K562 (cell line): Measurements from ENCODE around the gene DSP. TPM values are rescaled to one million over a fixed set of nuclear protein-coding genes. Genes with fewer than 3 reads are reported as not detected.

Source experiments
- ATAC-seq: fragments of 200-7000 bp; cut with Tn5 transposase; 3 replicates; pipeline ENCODE4 v1.9.1; 2020; ENCODE audit warnings: moderate library complexity
- BruUV-seq: library from RNA; stranded (reverse); fragments of 400-500 nt; replicated peaks from 2 replicates; lab custom pipeline; 2021; lab: Mats Ljungman, UMichigan
- CTCF ChIA-PET: fragments of 300-600 bp; formaldehyde crosslinking; extraction: SDS; loops from one replicate; lab custom pipeline; 2021; ENCODE audit warnings: low intra/inter-chr PET ratio; lab: Yijun Ruan, JAX
- POLR2A ChIA-PET: fragments of 300-600, 350-650 bp; sonication (Branson Sonifier 250); formaldehyde crosslinking; extraction: SDS; loops from one replicate; lab custom pipeline; 2021; ENCODE audit warnings: antibody characterized with exemption, inconsistent platforms; lab: Yijun Ruan, JAX
- DNase-seq, 4 experiments: peaks; one replicate each; pipeline versions ENCODE4 v3.0.0 to v3.0.0-alpha.2; 2011 to 2018; ENCODE audit warnings: low spot score in 3 of 4, mixed read lengths in 3 of 4; ENCODE audit errors: extremely low read depth in 1 of 4
- FAIRE-seq: peaks from 2 replicates; lab custom pipeline; 2011; peaks lifted over from hg19 to GRCh38; lab: Jason Lieb, UNC
- H2AFZ ChIP-seq: 2 replicates; pipeline ENCODE4 v1.6.0; 2011; ENCODE audit warnings: low read depth, low read length, control low read depth, inconsistent platforms
- H3K27ac ChIP-seq: fragments of 200-600 bp; 3 replicates; pipeline ENCODE4 v1.8.0; 2011; ENCODE audit warnings: low read depth, mild to moderate bottlenecking, control low read depth, inconsistent platforms, low read length, moderate library complexity, mixed read lengths; ENCODE audit errors: extremely low read depth
- H3K27me3 ChIP-seq, 2 experiments: fragments of 300-600 bp in 1 of 2; 2 replicates in 1 of 2; 3 replicates in 1 of 2; pipeline versions ENCODE4 v1.6.0 to v1.8.0; 2011; ENCODE audit warnings: inconsistent platforms in 2 of 2, low read length in 2 of 2, mild to moderate bottlenecking in 1 of 2, mixed read lengths in 1 of 2, moderate library complexity in 1 of 2; ENCODE audit not compliant: control insufficient read depth in 2 of 2, insufficient read depth in 2 of 2
- H3K36me3 ChIP-seq: fragments of 300-600 bp; 3 replicates; pipeline ENCODE4 v1.8.0; 2011; ENCODE audit warnings: mild to moderate bottlenecking, low read length, inconsistent platforms; ENCODE audit not compliant: control insufficient read depth, insufficient read depth
- H3K4me1 ChIP-seq, 2 experiments: fragments of 200-600 bp in 1 of 2; replicated peaks in 1 of 2; 2 replicates in 1 of 2; 3 replicates in 1 of 2; pipeline versions ENCODE4 v1.5.1 to v1.8.0; 2011; ENCODE audit warnings: inconsistent platforms in 2 of 2, low read length in 2 of 2, mild to moderate bottlenecking in 1 of 2, mixed read lengths in 1 of 2, moderate library complexity in 1 of 2; ENCODE audit not compliant: control insufficient read depth in 2 of 2, insufficient read depth in 2 of 2
- H3K4me2 ChIP-seq: 2 replicates; pipeline ENCODE4 v1.6.1; 2011; ENCODE audit warnings: low read length, control low read depth, inconsistent platforms, mixed read lengths; ENCODE audit not compliant: insufficient read depth
- H3K4me3 ChIP-seq: fragments of 200-600 bp; sonication (generic), shearing (Covaris generic); 2 replicates; pipeline ENCODE4 v1.5.1; 2016; ENCODE audit warnings: control low read depth, inconsistent platforms
- H3K79me2 ChIP-seq: fragments of 200-600 bp; 3 replicates; pipeline ENCODE4 v1.8.0; 2011; ENCODE audit warnings: low read length, inconsistent platforms; ENCODE audit not compliant: control insufficient read depth, insufficient read depth
- H3K9ac ChIP-seq, 2 experiments: 2 replicates each; pipeline versions ENCODE4 v1.6.0 to v1.6.1; 2011; ENCODE audit warnings: low read depth in 2 of 2, low read length in 2 of 2, control low read depth in 1 of 2, inconsistent platforms in 1 of 2, mild to moderate bottlenecking in 1 of 2, mixed read lengths in 1 of 2; ENCODE audit not compliant: insufficient read depth in 1 of 2
- H3K9me1 ChIP-seq: one replicate; pipeline ENCODE4 v1.6.0; 2011; ENCODE audit warnings: inconsistent platforms, mild to moderate bottlenecking, low read length, moderate library complexity; ENCODE audit not compliant: control insufficient read depth, insufficient read depth
- H3K9me3 ChIP-seq: replicated peaks from 2 replicates; pipeline ENCODE4 v1.5.1; 2011; ENCODE audit warnings: low read depth, low read length, inconsistent platforms; ENCODE audit not compliant: control insufficient read depth, insufficient read depth
- H4K20me1 ChIP-seq: replicated peaks from 2 replicates; pipeline ENCODE4 v1.6.1; 2011; ENCODE audit warnings: low read length, inconsistent platforms, mixed read lengths; ENCODE audit not compliant: control insufficient read depth, insufficient read depth
- CBX2 ChIP-seq: fragments of 200-600 bp; sonication (generic); IDR thresholded peaks from one replicate; pipeline ENCODE4 v1.6.1; 2012; ENCODE audit warnings: mild to moderate bottlenecking, low read length, inconsistent platforms; ENCODE audit not compliant: insufficient read depth, poor library complexity, severe bottlenecking
- WGBS: fragments of 100-300 bp; shearing (Covaris generic); methylation state at CpG from one replicate; pipeline ENCODE4 v1.1.6; 2016; ENCODE audit warnings: low coverage, mixed read lengths; ENCODE audit not compliant: insufficient coverage; ENCODE audit errors: missing lambda C conversion rate; 5-methylcytosine and 5-hydroxymethylcytosine counted together
- in situ Hi-C: fragments of 300-500 bp; cut with MboI; formaldehyde crosslinking; loops from 4 replicates; pipeline ENCODE4 v1.15.0; 2018; ENCODE audit warnings: inconsistent platforms, mixed read lengths
- intact Hi-C: fragments of 100-400 bp; cut with micrococcal nuclease; formaldehyde crosslinking; loops from 2 replicates; pipeline ENCODE4 v1.14.2; 2022
- polyA plus RNA-seq, 8 experiments: library from polyadenylated mRNA; depleted of rRNA in 4 of 8; stranded (reverse) in 5 of 8; unstranded in 3 of 8; fragments of >200 nt; fragmentation: Nextera tagmentation in 2 of 8; fragmentation: Illumina TruSeq in 1 of 8; extraction: Ambion mirVana in 2 of 8; extraction: Trizol in 1 of 8; gene quantifications; 2 replicates each; pipeline versions ENCODE4 v1.2.1 to v1.2.3, GENCODE V29; 2011 to 2014; ENCODE audit warnings: inconsistent platforms in 1 of 8, missing spikeins in 1 of 8
- total RNA-seq, 7 experiments: library from RNA; depleted of rRNA in 6 of 7; stranded (reverse); fragments of >200 nt in 6 of 7; fragmentation: Illumina TruSeq in 2 of 7; extraction: Trizol in 2 of 7; gene quantifications; 2 replicates each; pipeline versions ENCODE4 v1.2.1 to v1.2.3, GENCODE V29; 2011 to 2021; ENCODE audit warnings: low replicate concordance in 1 of 7
- TF ChIP-seq, protein P1 (sequence below): fragments of 250-450 bp; sonication (Bioruptor Pico); IDR thresholded peaks from 2 replicates; pipeline ENCODE4 v1.9.0; 2021; ENCODE audit warnings: mild to moderate bottlenecking, inconsistent platforms

DSP gene
- total and polyA plus RNA-seq, 9 of the 15 experiments (the other 6 are each of a cell fraction or from before 2014, with no cell fraction given): under 0.01 to 0.24 (median 0.03) TPM; not detected in 2

DNA sequence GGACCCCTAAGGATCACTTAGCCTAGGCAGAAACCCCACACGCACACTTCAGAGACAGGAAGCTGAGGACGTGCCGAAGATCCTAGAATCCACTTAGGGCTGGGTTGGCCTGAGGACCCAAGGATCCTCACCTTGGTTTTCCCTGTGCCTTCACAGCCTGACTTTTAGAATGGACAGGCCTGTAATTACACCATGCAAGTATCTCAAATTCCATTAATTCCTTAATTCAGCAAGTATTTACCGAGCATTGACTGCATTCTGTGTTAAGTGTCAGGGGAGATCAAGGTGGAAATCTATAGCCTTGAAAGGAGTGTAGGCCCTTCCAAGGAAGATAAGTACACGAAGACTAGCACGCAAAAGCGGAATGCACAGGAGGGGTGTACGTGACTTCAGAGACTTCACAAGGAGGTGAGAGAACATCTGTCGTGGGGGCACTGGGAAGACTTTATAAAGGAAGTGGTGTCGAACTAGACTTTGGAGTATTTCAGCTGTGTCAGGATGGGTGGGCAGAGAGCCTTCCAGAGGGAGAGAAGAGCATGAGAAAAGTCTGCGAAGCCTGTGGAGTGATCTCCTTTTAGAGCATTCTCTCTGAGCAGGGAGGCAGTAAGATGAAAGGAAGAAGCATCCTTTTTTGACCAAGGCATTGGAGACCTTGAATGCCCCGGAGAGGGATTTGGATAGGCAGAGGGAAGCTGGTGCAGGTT is 4.0 kb downstream of the DSP start:
- H3K4me3 ChIP-seq: no peak overlapping the region
- no peak overlapping the region for H3K9ac ChIP-seq
- no peaks in the 10 kb centered on the region for H3K79me2 ChIP-seq
- no peaks in the 10 kb centered on the region for H3K9me3 ChIP-seq
- in situ Hi-C loops (no loop called here), intact Hi-C loops (no loop called here)
- no peak for ATAC-seq
- no peak overlapping the region for H3K27ac ChIP-seq
- H3K9me1 ChIP-seq: no peaks in the 10 kb centered on the region
- no peaks in the 10 kb centered on the region; the same call in 1 of the 2 replicates for H4K20me1 ChIP-seq
- no peak overlapping the region for H3K4me2 ChIP-seq
- DNase-seq: no peak
- peaks cover 0 to 21% of the 10 kb centered on the region in 2 experiments; a peak in 2 of 5 replicates for H3K4me1 ChIP-seq
- no TSS peak for BruUV-seq
- FAIRE-seq: peak; percentile 54
- no peaks in the 10 kb centered on the region for H3K36me3 ChIP-seq
- WGBS: 7% methylated on average over 12 of the region's 12 CpGs
- POLR2A ChIA-PET: interaction anchor here (1.5 kb wide), 1 partner anchor 24 kb away, joined by 3 read pairs; no protein-coding TSS in a partner anchor
- no peak overlapping the region for H2AFZ ChIP-seq
- CTCF ChIA-PET: no interaction called here
- H3K27me3 ChIP-seq: peaks cover 72 to 75% of the 10 kb centered on the region in 2 experiments
- peak; percentile 80 for TF ChIP-seq CBX2
- TF ChIP-seq, protein P1, sequence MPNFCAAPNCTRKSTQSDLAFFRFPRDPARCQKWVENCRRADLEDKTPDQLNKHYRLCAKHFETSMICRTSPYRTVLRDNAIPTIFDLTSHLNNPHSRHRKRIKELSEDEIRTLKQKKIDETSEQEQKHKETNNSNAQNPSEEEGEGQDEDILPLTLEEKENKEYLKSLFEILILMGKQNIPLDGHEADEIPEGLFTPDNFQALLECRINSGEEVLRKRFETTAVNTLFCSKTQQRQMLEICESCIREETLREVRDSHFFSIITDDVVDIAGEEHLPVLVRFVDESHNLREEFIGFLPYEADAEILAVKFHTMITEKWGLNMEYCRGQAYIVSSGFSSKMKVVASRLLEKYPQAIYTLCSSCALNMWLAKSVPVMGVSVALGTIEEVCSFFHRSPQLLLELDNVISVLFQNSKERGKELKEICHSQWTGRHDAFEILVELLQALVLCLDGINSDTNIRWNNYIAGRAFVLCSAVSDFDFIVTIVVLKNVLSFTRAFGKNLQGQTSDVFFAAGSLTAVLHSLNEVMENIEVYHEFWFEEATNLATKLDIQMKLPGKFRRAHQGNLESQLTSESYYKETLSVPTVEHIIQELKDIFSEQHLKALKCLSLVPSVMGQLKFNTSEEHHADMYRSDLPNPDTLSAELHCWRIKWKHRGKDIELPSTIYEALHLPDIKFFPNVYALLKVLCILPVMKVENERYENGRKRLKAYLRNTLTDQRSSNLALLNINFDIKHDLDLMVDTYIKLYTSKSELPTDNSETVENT: no peak
- TF ChIP-seq, all 486 proteins: peak for 1
